ENCODE measurements around the gene SMIM14.
A peak's percentile ranks its signal among the peaks of the same experiment; 100 is the strongest.

The SMIM14 gene

DNA sequence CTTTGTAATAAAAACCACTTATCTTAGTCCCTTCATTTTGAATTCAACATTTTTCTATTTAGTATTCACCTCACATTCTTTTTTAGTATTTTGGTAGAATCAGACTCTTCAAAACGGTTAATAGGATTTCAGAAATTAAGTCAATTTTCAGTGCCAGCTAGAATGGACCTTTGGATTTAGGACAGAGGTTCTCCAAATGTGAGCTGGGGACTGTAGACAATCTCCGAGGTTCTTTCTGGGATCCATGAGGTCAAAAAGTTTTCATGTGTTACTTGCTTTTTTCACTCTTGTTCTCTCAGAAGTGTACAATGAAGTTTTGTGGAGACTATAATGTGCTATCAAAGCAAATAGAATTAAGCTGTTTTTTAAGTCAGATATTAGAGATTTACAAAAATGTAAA lies 109.1 kb downstream of the SMIM14 start:
- Histone ChIP-seq H3K27me3 (ENCODE audit: insufficient read depth, insufficient read length) (no peaks in the 10 kb centered on the region), H3K9ac (ENCODE audit: insufficient read length, low read depth) (no peak overlapping the region), H3K4me3 (ENCODE audit: insufficient read length, low read depth) (peak overlapping the region; percentile 8), H3K4me1 (ENCODE audit: insufficient read depth, insufficient read length) (no peaks in the 10 kb centered on the region), H3K9me3 (ENCODE audit: insufficient read depth, low read length) (peaks cover 38% of the 10 kb centered on the region; the same call in 1 of the 2 replicates), H3K36me3 (ENCODE audit: insufficient read depth, insufficient read length, low read length) (peaks cover 20% of the 10 kb centered on the region)
- no peak for DNase-seq (ENCODE audit: low read depth, low spot score)
- TF ChIP-seq YY1 (IDR thresholded peaks at IDR 0.05; ENCODE audit: insufficient read depth, insufficient read length) (no peak), ZNF274 (IDR thresholded peaks at IDR 0.05; ENCODE audit: low read depth, low read length) (no peak), SUZ12 (IDR thresholded peaks at IDR 0.05; ENCODE audit: extremely low read depth, insufficient read depth, insufficient read length) (no peak)

DNA sequence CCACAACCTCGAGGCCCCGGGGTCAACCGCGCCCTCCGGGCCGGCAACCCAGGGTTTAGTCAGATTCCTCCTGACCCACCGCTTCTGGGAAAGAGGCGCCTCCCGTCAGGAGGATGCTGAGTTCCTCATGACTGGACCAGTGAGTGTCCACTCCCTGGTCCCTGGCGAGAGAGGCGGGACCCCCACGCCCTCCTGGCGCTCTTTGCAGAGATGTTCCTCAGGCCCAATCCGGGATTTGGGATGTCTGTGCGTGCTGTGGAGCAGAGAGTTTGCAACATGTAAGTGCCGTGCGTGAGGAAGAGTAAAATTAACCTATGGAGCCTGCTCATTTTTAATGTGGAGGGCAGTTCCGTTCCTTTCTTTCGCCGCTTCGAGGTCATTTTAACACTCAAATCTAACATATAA lies 110.6 kb downstream of the SMIM14 start:
- Histone ChIP-seq H3K4me1 (ENCODE audit: insufficient read depth, insufficient read length) (no peaks in the 10 kb centered on the region), H3K36me3 (ENCODE audit: insufficient read depth, insufficient read length, low read length) (peaks cover 16% of the 10 kb centered on the region), H3K4me3 (ENCODE audit: insufficient read length, low read depth) (peak overlapping the region; percentile 86), H3K9me3 (ENCODE audit: insufficient read depth, low read length) (peaks cover 28% of the 10 kb centered on the region; the same call in 1 of the 2 replicates), H3K9ac (ENCODE audit: insufficient read length, low read depth) (peak overlapping the region; percentile 92), H3K27me3 (ENCODE audit: insufficient read depth, insufficient read length) (no peaks in the 10 kb centered on the region)
- no peak for DNase-seq (ENCODE audit: low read depth, low spot score)
- TF ChIP-seq SUZ12 (IDR thresholded peaks at IDR 0.05; ENCODE audit: extremely low read depth, insufficient read depth, insufficient read length) (no peak), ZNF274 (IDR thresholded peaks at IDR 0.05; ENCODE audit: low read depth, low read length) (no peak), YY1 (IDR thresholded peaks at IDR 0.05; ENCODE audit: insufficient read depth, insufficient read length) (no peak)

DNA sequence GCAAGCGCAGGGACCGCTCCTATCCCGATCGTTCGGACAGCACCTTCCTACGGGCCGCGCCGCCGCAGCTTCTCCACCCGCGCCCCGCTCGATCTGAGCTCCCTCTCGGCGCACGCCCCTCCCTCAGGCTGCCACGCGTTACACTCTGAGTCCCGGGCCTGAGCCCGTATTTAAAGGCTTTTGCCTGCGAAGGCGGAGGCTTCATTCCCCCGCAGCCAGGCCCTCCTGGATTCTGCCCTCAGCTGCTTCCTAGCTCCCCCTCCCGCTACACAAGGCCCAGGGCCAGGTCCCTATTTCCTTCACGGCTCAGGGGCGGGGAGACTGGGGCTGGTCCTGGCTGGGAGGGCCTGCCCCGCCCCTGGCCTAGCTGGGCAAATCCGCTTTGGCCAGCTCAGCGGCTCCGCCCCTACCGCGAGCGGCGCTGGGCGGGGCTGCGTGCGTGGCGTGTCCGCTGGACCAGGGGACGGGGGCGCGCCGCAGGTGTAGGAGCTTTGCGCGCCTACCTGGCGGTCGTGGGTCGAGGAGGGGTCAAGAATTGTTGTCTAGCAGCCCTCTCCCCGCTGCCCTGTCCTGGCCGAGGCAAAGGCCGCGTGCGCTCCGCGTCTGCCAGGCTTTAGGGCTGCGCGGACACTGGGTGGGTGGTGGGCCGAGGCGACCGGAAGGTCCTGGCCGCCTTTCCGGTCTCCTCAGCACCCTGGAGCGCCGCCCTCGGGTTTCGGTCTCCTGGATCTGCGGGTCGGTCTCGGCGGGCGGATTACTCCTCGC lies 111.2 kb downstream of the SMIM14 start, which contains the start of gene UGDH:
TSS of gene UGDH (minus strand) at position 144 of the 765 bp plus-strand sequence. CDS start 5,927 bp downstream, outside the sequence.
- peak within 1 kb of the TSS; percentile 92 for H3K9ac ChIP-seq (ENCODE audit: insufficient read length, low read depth)
- TF ChIP-seq YY1 (IDR thresholded peaks at IDR 0.05; ENCODE audit: insufficient read depth, insufficient read length) (no peak), SUZ12 (IDR thresholded peaks at IDR 0.05; ENCODE audit: extremely low read depth, insufficient read depth, insufficient read length) (no peak), ZNF274 (IDR thresholded peaks at IDR 0.05; ENCODE audit: low read depth, low read length) (no peak)
- peaks cover 15% of the 10 kb centered on the region for H3K36me3 ChIP-seq (ENCODE audit: insufficient read depth, insufficient read length, low read length)
- peaks cover 27% of the 10 kb centered on the region; the same call in 1 of the 2 replicates for H3K9me3 ChIP-seq (ENCODE audit: insufficient read depth, low read length)
- H3K4me1 ChIP-seq (ENCODE audit: insufficient read depth, insufficient read length), result no peaks in the 10 kb centered on the region
- DNase-seq (ENCODE audit: low read depth, low spot score), result peak; percentile 88
- no peaks in the 10 kb centered on the region for H3K27me3 ChIP-seq (ENCODE audit: insufficient read depth, insufficient read length)
- H3K4me3 ChIP-seq (ENCODE audit: insufficient read length, low read depth), result peak within 1 kb of the TSS; percentile 86

DNA sequence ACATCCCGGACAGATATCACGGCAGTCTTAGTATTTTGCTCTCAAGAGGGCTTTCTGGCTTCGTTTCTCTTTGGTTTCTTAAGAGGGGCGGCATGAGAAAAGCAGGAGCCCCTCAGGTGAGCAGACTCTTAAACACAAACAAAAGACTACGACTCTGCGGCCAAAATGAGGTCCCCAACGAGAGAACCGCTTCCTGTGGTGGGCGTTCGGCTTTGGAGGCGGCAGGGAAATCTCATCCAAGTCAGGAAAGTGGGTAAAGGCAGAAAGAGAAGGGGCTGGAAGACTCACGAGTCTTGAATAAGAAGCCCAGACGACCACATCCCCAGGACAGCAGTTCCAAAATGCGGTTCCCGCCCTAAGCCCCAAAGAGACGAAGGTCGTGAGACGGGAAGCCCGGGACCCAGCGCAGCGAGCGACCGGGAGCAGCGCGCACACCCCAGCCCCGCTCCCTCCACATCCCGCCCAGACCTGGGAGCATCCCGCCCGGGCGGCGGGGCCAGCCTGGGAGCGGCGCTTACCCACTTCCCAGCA lies 111.8 kb downstream of the SMIM14 start:
- no peak for TF ChIP-seq SUZ12 (IDR thresholded peaks at IDR 0.05; ENCODE audit: extremely low read depth, insufficient read depth, insufficient read length)
- no peak for TF ChIP-seq YY1 (IDR thresholded peaks at IDR 0.05; ENCODE audit: insufficient read depth, insufficient read length)
- TF ChIP-seq ZNF274 (IDR thresholded peaks at IDR 0.05; ENCODE audit: low read depth, low read length), result no peak
- H3K27me3 ChIP-seq (ENCODE audit: insufficient read depth, insufficient read length), result no peaks in the 10 kb centered on the region
- DNase-seq (ENCODE audit: low read depth, low spot score), result no peak
- peaks cover 9% of the 10 kb centered on the region for H3K36me3 ChIP-seq (ENCODE audit: insufficient read depth, insufficient read length, low read length)
- H3K9me3 ChIP-seq (ENCODE audit: insufficient read depth, low read length), result peaks cover 21% of the 10 kb centered on the region; the same call in 1 of the 2 replicates
- peak overlapping the region; percentile 92 for H3K9ac ChIP-seq (ENCODE audit: insufficient read length, low read depth)
- no peaks in the 10 kb centered on the region for H3K4me1 ChIP-seq (ENCODE audit: insufficient read depth, insufficient read length)
- H3K4me3 ChIP-seq (ENCODE audit: insufficient read length, low read depth), result peak overlapping the region; percentile 86

DNA sequence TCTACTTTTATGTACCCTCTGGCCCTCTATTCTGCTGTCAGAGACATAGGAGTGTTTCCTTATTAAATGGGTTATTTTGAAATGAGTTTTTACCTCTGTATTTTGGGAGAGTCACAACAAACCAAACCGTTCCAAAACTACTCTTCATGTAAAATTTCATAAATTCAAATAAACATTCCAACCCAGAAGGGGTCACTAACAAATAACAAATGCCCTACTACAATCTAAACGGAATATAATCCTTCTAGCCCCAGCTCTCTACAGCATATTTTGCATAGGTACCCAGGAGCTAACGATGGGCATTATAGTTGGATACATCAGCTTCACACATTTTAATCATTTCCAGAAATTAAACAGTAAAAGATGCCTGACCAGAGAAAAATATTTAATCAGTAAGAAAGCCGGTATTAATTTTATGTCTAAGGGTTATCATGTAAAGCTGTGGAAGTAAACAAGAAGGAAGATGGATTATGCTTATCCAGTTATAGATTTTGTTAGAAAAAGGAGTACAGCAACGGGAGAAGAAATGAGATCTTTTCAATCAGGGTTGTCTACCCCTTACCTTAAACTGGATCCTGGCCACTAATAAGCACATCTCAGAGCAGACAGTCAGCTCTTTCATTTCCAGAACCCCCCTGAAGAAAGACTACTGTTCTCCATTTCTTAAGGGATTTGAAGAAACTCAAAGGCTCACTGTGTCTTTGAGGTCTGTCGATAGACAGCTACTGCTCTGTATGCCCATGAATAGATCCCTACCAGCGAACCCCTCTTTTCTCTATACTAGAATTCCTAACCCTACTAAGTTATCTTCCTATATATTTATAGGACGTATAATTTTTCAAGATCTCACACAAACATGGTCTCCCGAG lies 112.6 kb downstream of the SMIM14 start:
- Histone ChIP-seq H3K9me3 (ENCODE audit: insufficient read depth, low read length) (peaks cover 13% of the 10 kb centered on the region; the same call in 1 of the 2 replicates), H3K36me3 (ENCODE audit: insufficient read depth, insufficient read length, low read length) (peaks cover 13% of the 10 kb centered on the region), H3K4me1 (ENCODE audit: insufficient read depth, insufficient read length) (no peaks in the 10 kb centered on the region), H3K9ac (ENCODE audit: insufficient read length, low read depth) (peak overlapping the region; percentile 92), H3K27me3 (ENCODE audit: insufficient read depth, insufficient read length) (no peaks in the 10 kb centered on the region), H3K4me3 (ENCODE audit: insufficient read length, low read depth) (peak overlapping the region; percentile 86)
- TF ChIP-seq ZNF274 (IDR thresholded peaks at IDR 0.05; ENCODE audit: low read depth, low read length) (no peak), SUZ12 (IDR thresholded peaks at IDR 0.05; ENCODE audit: extremely low read depth, insufficient read depth, insufficient read length) (no peak), YY1 (IDR thresholded peaks at IDR 0.05; ENCODE audit: insufficient read depth, insufficient read length) (no peak)
- DNase-seq (ENCODE audit: low read depth, low spot score), result no peak

DNA sequence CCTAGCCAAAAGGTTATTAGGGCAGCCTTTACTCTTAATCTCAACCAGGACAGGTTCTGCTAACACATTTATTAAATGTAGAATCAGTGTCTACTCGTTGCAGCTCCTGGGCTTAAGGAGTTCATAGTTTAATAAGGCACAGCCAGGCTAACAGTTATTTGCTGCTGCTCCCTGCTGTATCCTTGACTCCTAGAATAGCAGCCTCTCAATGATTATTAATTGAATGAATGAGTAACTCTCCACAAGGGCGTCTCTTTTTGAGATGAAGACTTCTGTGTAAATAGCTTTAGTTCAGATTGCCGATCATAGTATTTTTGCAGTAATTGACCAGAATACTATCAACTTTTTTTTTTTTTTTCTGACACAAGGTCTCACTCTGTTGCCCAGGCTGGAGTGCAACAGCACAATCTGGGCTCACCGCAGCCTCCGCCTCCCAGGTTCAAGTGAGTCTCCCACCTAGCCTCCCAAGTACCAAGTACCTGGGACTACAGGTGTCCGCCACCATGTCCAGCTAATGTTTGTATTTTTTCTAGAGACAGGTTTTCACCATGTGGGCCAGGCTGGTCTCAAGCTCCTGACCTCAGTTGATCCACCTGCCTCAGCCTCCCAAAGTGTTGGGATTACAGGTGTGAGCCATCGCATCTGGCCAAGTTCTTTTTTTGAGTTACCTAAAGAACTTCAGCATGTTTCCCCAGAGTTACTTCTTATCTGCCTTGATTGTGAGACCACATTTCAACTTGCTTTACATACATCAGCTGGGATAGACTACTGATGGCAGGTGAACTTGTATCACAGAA lies 114.3 kb downstream of the SMIM14 start:
- H3K9ac ChIP-seq (ENCODE audit: insufficient read length, low read depth), result no peak overlapping the region
- H3K4me1 ChIP-seq (ENCODE audit: insufficient read depth, insufficient read length), result no peaks in the 10 kb centered on the region
- no peak for TF ChIP-seq ZNF274 (IDR thresholded peaks at IDR 0.05; ENCODE audit: low read depth, low read length)
- no peak for TF ChIP-seq YY1 (IDR thresholded peaks at IDR 0.05; ENCODE audit: insufficient read depth, insufficient read length)
- TF ChIP-seq SUZ12 (IDR thresholded peaks at IDR 0.05; ENCODE audit: extremely low read depth, insufficient read depth, insufficient read length), result no peak
- H3K4me3 ChIP-seq (ENCODE audit: insufficient read length, low read depth), result no peak overlapping the region
- H3K27me3 ChIP-seq (ENCODE audit: insufficient read depth, insufficient read length), result no peaks in the 10 kb centered on the region
- H3K36me3 ChIP-seq (ENCODE audit: insufficient read depth, insufficient read length, low read length), result peaks cover 21% of the 10 kb centered on the region
- no peak for DNase-seq (ENCODE audit: low read depth, low spot score)
- H3K9me3 ChIP-seq (ENCODE audit: insufficient read depth, low read length), result no peaks in the 10 kb centered on the region
